K562 (cell line): ENCODE data around the gene NAA80. TPM values are rescaled to one million over a fixed set of nuclear protein-coding genes. Genes with fewer than 3 reads are reported as not detected.

Source experiments
- BRF1 ChIP-seq: IDR thresholded peaks from 3 replicates; pipeline ENCODE4 v1.6.1; 2011; ENCODE audit warnings: borderline replicate concordance, mild to moderate bottlenecking; ENCODE audit not compliant: insufficient read length; ENCODE audit errors: extremely low read depth
- CHCHD3 ChIP-seq: fragments of 250-450 bp; sonication (Bioruptor Pico); IDR thresholded peaks from 2 replicates; pipeline ENCODE4 v2.1.2; 2022; ENCODE audit warnings: mild to moderate bottlenecking
- ETV6 ChIP-seq, 3 experiments: fragments of 150-350 bp in 1 of 3; sonication (generic) in 1 of 3; formaldehyde crosslinking in 1 of 3; IDR thresholded peaks; 2 replicates each; pipeline versions ENCODE4 v1.6.1 to v1.8.0; 2014 to 2022; ENCODE audit warnings: borderline replicate concordance in 2 of 3, low read depth in 2 of 3, antibody characterized with exemption in 1 of 3, low read length in 1 of 3, mild to moderate bottlenecking in 1 of 3, missing genetic modification reagents in 1 of 3
- MGA ChIP-seq: fragments of 450-650 bp; IDR thresholded peaks from 2 replicates; pipeline ENCODE4 v1.6.1; 2016; ENCODE audit warnings: mild to moderate bottlenecking, moderate library complexity
- NRF1 ChIP-seq, 2 experiments: fragments of 450-650 bp; IDR thresholded peaks in 1 of 2; conservative IDR thresholded peaks in 1 of 2; 2 replicates each; pipeline ENCODE4 v1.6.1; 2014; ENCODE audit warnings: mild to moderate bottlenecking in 2 of 2
- PML ChIP-seq: IDR thresholded peaks from 2 replicates; pipeline ENCODE4 v1.6.1; 2012; ENCODE audit warnings: low read length, inconsistent platforms
- RAD51 ChIP-seq: fragments of 450-650 bp; IDR thresholded peaks from 2 replicates; pipeline ENCODE4 v1.7.1; 2016; ENCODE audit warnings: low read depth, mild to moderate bottlenecking, borderline replicate concordance
- RBFOX2 ChIP-seq: fragments of 200-400 bp; formaldehyde crosslinking; IDR thresholded peaks from 2 replicates; pipeline ENCODE4 v1.6.1; 2017; ENCODE audit warnings: low read depth, mild to moderate bottlenecking, low read length, moderate library complexity
- SAFB2 ChIP-seq: fragments of 200-400 bp; formaldehyde crosslinking; IDR thresholded peaks from 2 replicates; pipeline ENCODE4 v1.6.1; 2018; ENCODE audit warnings: borderline replicate concordance, low read length, low read depth, moderate library complexity; ENCODE audit not compliant: severe bottlenecking
- SREBF1 ChIP-seq: fragments of 150-350 bp; IDR thresholded peaks from 2 replicates; pipeline ENCODE4 v1.6.1; 2014; ENCODE audit warnings: antibody characterized with exemption, low read depth, low read length, borderline replicate concordance
- SREBF2 ChIP-seq: sonication (generic); formaldehyde crosslinking; IDR thresholded peaks from 2 replicates; pipeline ENCODE4 v1.4.0; 2020; ENCODE audit warnings: mild to moderate bottlenecking, missing genetic modification reagents
- TCF15 ChIP-seq: fragments of 250-450 bp; sonication (Bioruptor Pico); IDR thresholded peaks from 2 replicates; pipeline ENCODE4 v1.8.0; 2022; ENCODE audit warnings: moderate library complexity, mild to moderate bottlenecking, inconsistent platforms
- TRIM24 ChIP-seq, 2 experiments: fragments of 450-650 bp; IDR thresholded peaks; 2 replicates each; pipeline ENCODE4 v1.6.1; 2016
- U2AF2 ChIP-seq: fragments of 200-400 bp; formaldehyde crosslinking; optimal IDR thresholded peaks from 2 replicates; pipeline ENCODE3; 2017; ENCODE audit warnings: low read depth, mild to moderate bottlenecking, low read length
- ZNF133 ChIP-seq: fragments of 250-450 bp; sonication (Bioruptor Pico); IDR thresholded peaks from 2 replicates; pipeline ENCODE4 v1.4.0; 2020; ENCODE audit warnings: mild to moderate bottlenecking
- ZNF23 ChIP-seq: fragments of 250-450 bp; sonication (Bioruptor Pico); IDR thresholded peaks from 2 replicates; pipeline ENCODE4 v1.4.0; 2020; ENCODE audit warnings: mild to moderate bottlenecking
- ZNF436 ChIP-seq: fragments of 250-450, 450-650 bp; sonication (Bioruptor Pico); formaldehyde crosslinking; IDR thresholded peaks from 2 replicates; pipeline ENCODE4 v1.7.0; 2020; ENCODE audit warnings: mild to moderate bottlenecking
- polyA plus RNA-seq, 8 experiments: library from polyadenylated mRNA; depleted of rRNA in 4 of 8; stranded (reverse) in 5 of 8; unstranded in 3 of 8; fragments of >200 nt; fragmentation: Nextera tagmentation in 2 of 8; fragmentation: Illumina TruSeq in 1 of 8; extraction: Ambion mirVana in 2 of 8; extraction: Trizol in 1 of 8; gene quantifications; 2 replicates each; pipeline versions ENCODE4 v1.2.1 to v1.2.3, GENCODE V29; 2011 to 2014; ENCODE audit warnings: inconsistent platforms in 1 of 8, missing spikeins in 1 of 8
- total RNA-seq, 7 experiments: library from RNA; depleted of rRNA in 6 of 7; stranded (reverse); fragments of >200 nt in 6 of 7; fragmentation: Illumina TruSeq in 2 of 7; extraction: Trizol in 2 of 7; gene quantifications; 2 replicates each; pipeline versions ENCODE4 v1.2.1 to v1.2.3, GENCODE V29; 2011 to 2021; ENCODE audit warnings: low replicate concordance in 1 of 7

NAA80 gene
- total and polyA plus RNA-seq, 9 of the 15 experiments (the other 6 are each of a cell fraction or from before 2014, with no cell fraction given) = 0.82 to 24.0 (median 8.6) TPM

- TF ChIP-seq TCF15 (CRISPR knock-in tag) = no peak
- TF ChIP-seq MGA = peak; percentile 82
- TF ChIP-seq BRF1 = no peak
- no peak for TF ChIP-seq ZNF23 (CRISPR knock-in tag)
- no peak for TF ChIP-seq CHCHD3 (CRISPR knock-in tag)
- no peak for TF ChIP-seq SREBF2 (CRISPR knock-in tag)
- TF ChIP-seq SAFB2 = no peak
- no peak for TF ChIP-seq ZNF436 (CRISPR knock-in tag)
- TF ChIP-seq ETV6 (IDR thresholded peaks at IDR 0.05; ENCODE audit: borderline replicate concordance in 1 of 2, low read depth in 2 of 2, low read length in 1 of 2) = no peak
- no peak for TF ChIP-seq ETV6 (CRISPR knock-in tag; IDR thresholded peaks at IDR 0.05; ENCODE audit: borderline replicate concordance)
- no peak for TF ChIP-seq SREBF1
- no peak for TF ChIP-seq RAD51
- no peak for TF ChIP-seq ZNF133 (CRISPR knock-in tag)
- TF ChIP-seq RBFOX2 = peak; percentile 95
- TF ChIP-seq TRIM24 (IDR thresholded peaks at IDR 0.05) = no peak
- no peak for TF ChIP-seq U2AF2
- 0 out of 2 replicates have a peak, but pooled peaks have one; percentile 37 for TF ChIP-seq PML
- peak; percentile 95 to 96 for TF ChIP-seq NRF1 (conservative IDR thresholded peaks at IDR 0.05 in 1 of 2, IDR thresholded peaks at IDR 0.05 in 1 of 2)
Observed at GRCh38 chr3:50337175-50337861, 38.1 kb upstream of the NAA80 start (continued).
